Thyroid gland (tissue), 4 donors: ENCODE data around the gene RTN4. TPM values are rescaled to one million over a fixed set of nuclear protein-coding genes. Genes with fewer than 3 reads are reported as not detected.

Experiments used
- DNase-seq, 2 donors: peaks; one replicate each; pipeline ENCODE4 v3.0.0-alpha.2; 2019
- H3K27ac ChIP-seq, 3 donors: fragments of 200-600 bp; sonication (generic); 1 replicate in 2 of 3; 2 replicates in 1 of 3; pipeline ENCODE4 v1.5.1; 2016 to 2019; ENCODE audit warnings: mild to moderate bottlenecking in 1 of 3, moderate library complexity in 1 of 3
- H3K27me3 ChIP-seq: fragments of 200-600 bp; sonication (generic); one replicate; pipeline ENCODE4 v1.5.1; 2019
- H3K36me3 ChIP-seq, 2 donors: fragments of 200-600 bp; sonication (generic); one replicate each; pipeline ENCODE4 v1.5.1; 2016 to 2019
- H3K4me1 ChIP-seq, 2 donors: fragments of 200-600 bp; sonication (generic); one replicate each; pipeline ENCODE4 v1.5.1; 2017 to 2019
- H3K4me3 ChIP-seq, 3 donors: fragments of 200-600 bp; sonication (generic); replicated peaks in 1 of 3; 1 replicate in 2 of 3; 2 replicates in 1 of 3; pipeline ENCODE4 v1.5.1; 2016; ENCODE audit warnings: mild to moderate bottlenecking in 1 of 3
- H3K9me3 ChIP-seq: fragments of 200-600 bp; sonication (generic); one replicate; pipeline ENCODE4 v1.5.1; 2017
- POLR2A ChIP-seq, 2 donors: fragments of 450-650 bp; IDR thresholded peaks; one replicate each; pipeline ENCODE4 v1.6.1; 2017; ENCODE audit warnings: antibody characterized with exemption in 2 of 2, mild to moderate bottlenecking in 2 of 2, moderate library complexity in 1 of 2
- WGBS, 2 donors: methylation state at CpG; one replicate each; pipeline ENCODE4 v1.1.5; 2017; 5-methylcytosine and 5-hydroxymethylcytosine counted together
- intact Hi-C: fragments of 100-400 bp; cut with DNase I; formaldehyde crosslinking; loops from one replicate; pipeline ENCODE4 v1.15.1; 2023
- small RNA-seq: library from RNA; depleted of rRNA; stranded (forward); fragments of <200 nt; gene quantifications from one replicate; pipeline ENCODE3, GENCODE V24; 2016
- total RNA-seq, 4 donors: library from RNA; depleted of rRNA; stranded (reverse); fragments of >200 nt; gene quantifications; one replicate each; pipeline ENCODE4 v1.2.3, GENCODE V29; 2016
- TF ChIP-seq, protein P1 (sequence below), 6 experiments: fragments of 200-600 bp in 3 of 6; fragments of 450-650 bp in 3 of 6; sonication (generic) in 3 of 6; IDR thresholded peaks; one replicate each; pipeline ENCODE4 v1.5.1; 2016 to 2019; ENCODE audit warnings: antibody characterized with exemption in 6 of 6, mild to moderate bottlenecking in 2 of 6, inconsistent platforms in 1 of 6, moderate library complexity in 1 of 6

Gene RTN4
- total RNA-seq, 4 donors from 2014 or later: 144 to 256 (median 180) TPM

DNA sequence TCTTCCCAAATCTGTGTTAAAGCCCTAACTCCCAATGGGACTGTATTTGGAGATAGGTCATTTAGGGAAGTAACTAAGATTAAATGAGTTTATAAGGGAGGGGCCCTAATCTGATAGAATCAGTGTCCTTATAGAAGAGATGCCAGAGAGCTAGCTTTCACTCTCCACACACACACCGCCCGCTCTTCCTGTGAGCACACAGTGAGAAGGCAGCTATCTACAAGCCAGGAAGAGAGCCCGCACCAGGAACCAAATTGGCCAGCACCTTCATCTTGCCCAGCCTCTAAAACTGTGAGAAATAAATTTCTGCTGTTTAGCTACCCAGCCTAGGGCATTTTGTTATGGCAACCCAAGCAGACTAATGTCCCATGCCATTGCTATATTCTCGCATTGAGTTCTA lies 125.2 kb downstream of the RTN4 start:
- DNase-seq: no peak
- TF ChIP-seq POLR2A (IDR thresholded peaks at IDR 0.05): no peak
- TF ChIP-seq, protein P1, sequence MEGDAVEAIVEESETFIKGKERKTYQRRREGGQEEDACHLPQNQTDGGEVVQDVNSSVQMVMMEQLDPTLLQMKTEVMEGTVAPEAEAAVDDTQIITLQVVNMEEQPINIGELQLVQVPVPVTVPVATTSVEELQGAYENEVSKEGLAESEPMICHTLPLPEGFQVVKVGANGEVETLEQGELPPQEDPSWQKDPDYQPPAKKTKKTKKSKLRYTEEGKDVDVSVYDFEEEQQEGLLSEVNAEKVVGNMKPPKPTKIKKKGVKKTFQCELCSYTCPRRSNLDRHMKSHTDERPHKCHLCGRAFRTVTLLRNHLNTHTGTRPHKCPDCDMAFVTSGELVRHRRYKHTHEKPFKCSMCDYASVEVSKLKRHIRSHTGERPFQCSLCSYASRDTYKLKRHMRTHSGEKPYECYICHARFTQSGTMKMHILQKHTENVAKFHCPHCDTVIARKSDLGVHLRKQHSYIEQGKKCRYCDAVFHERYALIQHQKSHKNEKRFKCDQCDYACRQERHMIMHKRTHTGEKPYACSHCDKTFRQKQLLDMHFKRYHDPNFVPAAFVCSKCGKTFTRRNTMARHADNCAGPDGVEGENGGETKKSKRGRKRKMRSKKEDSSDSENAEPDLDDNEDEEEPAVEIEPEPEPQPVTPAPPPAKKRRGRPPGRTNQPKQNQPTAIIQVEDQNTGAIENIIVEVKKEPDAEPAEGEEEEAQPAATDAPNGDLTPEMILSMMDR (IDR thresholded peaks at IDR 0.05): no peak
- no peak overlapping the region for H3K27ac ChIP-seq
- intact Hi-C loops: no loop called here
- H3K4me1 ChIP-seq: no peaks in the 10 kb centered on the region
- no peaks in the 10 kb centered on the region for H3K27me3 ChIP-seq
- no peaks in the 10 kb centered on the region for H3K36me3 ChIP-seq
- no peaks in the 10 kb centered on the region for H3K9me3 ChIP-seq
- H3K4me3 ChIP-seq: no peak overlapping the region
- 94 to 98% methylated on average over 4 of the region's 4 CpGs for WGBS, 2 donors

DNA sequence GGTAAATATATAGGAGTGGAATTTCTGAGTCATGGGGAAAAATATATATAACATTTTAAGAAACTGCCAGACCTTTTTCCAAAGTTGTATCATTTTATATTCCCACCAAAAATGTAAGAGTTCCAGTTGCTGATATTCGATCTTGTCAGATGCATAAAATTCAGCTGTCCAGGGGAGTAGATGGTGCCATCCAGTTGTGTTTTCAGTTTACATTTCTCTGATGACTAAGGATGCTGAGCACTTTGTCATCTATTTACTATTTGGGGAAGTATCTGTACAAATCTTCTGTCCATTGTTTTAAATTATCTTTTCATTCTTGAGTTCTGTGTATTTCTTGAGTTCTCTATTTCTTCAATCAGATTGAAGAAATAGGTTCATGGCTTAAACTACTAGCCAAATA lies 126.1 kb downstream of the RTN4 start:
- H3K4me1 ChIP-seq: no peaks in the 10 kb centered on the region
- H3K36me3 ChIP-seq: no peaks in the 10 kb centered on the region
- H3K4me3 ChIP-seq: no peak overlapping the region
- TF ChIP-seq, protein P1 (IDR thresholded peaks at IDR 0.05): no peak
- no peak for TF ChIP-seq POLR2A (IDR thresholded peaks at IDR 0.05)
- H3K9me3 ChIP-seq: no peaks in the 10 kb centered on the region
- intact Hi-C loops: no loop called here
- no peak overlapping the region for H3K27ac ChIP-seq
- WGBS, 2 donors: 90 to 97% methylated on average over 1 of the region's 1 CpG
- no peak for DNase-seq
- H3K27me3 ChIP-seq: no peaks in the 10 kb centered on the region

Small RNA genes lying within 50 kb of the gene (small RNA-seq; reads per million reads assigned to genes)
- gene RNU6-433P: not detected

Other genes starting within 250 kb of the RTN4 start
- gene CLHC1, start 181.8 kb upstream of the RTN4 start, total RNA-seq: 10 to 100 TPM; 22.7 to 32.1 (median 27.1) TPM
- 1,000 to 10,000 TPM in 2 of 4 donors, 100 to 1,000 TPM in 2; 529 to 1,905 (median 1,352) TPM for gene RPS27A, start 182.2 kb upstream of the RTN4 start, total RNA-seq
- 10 to 100 TPM; 19.6 to 33.5 (median 27.8) TPM for gene MTIF2, start 218.8 kb upstream of the RTN4 start, total RNA-seq